GM20000 (cell line): ENCODE results near the gene MICAL3.

Experiments used
- DNase-seq: peaks from one replicate; pipeline ENCODE4 v3.0.0; 2012; ENCODE audit warnings: low spot score
- CTCF ChIP-seq: IDR thresholded peaks from 2 replicates; pipeline ENCODE4 v1.5.1; 2012; ENCODE audit warnings: mild to moderate bottlenecking, control low read depth; ENCODE audit errors: extremely low read depth, missing control alignments

The MICAL3 gene

GRCh38 chr22:17982572-17983141, 41.7 kb downstream of the MICAL3 start:
- no peak for DNase-seq
- TF ChIP-seq CTCF, result no peak

- no peak for DNase-seq
Measured at GRCh38 chr22:17981497-17981896, 42.9 kb downstream of the MICAL3 start.

GRCh38 chr22:17980638-17981051, 43.7 kb downstream of the MICAL3 start:
- DNase-seq, result no peak
- TF ChIP-seq CTCF, result no peak

More at GRCh38 chr22:17981497-17981896, 42.9 kb downstream of the MICAL3 start:
- TF ChIP-seq CTCF, result no peak

- no peak for TF ChIP-seq CTCF
- no peak for DNase-seq
Measured at GRCh38 chr22:17980015-17980590, 44.3 kb downstream of the MICAL3 start.

GRCh38 chr22:17978027-17978426, 46.3 kb downstream of the MICAL3 start:
- TF ChIP-seq CTCF, result no peak
- no peak for DNase-seq

- TF ChIP-seq CTCF, result no peak
- DNase-seq, result no peak
Measured at GRCh38 chr22:17977371-17977770, 47.0 kb downstream of the MICAL3 start.

- DNase-seq, result no peak
- no peak for TF ChIP-seq CTCF
Measured at GRCh38 chr22:17976121-17976520, 48.2 kb downstream of the MICAL3 start.
